ACC112 (cell line): Measurements from ENCODE around the gene SMAD1.

ENCODE experiments used
- H2AFZ ChIP-seq: fragments of 200-600 bp; sonication (generic); one replicate; pipeline ENCODE4 v1.6.0; 2017; ENCODE audit warnings: antibody characterized with exemption, low read length; ENCODE audit not compliant: unreplicated experiment
- H3K27ac ChIP-seq: fragments of 200-600 bp; sonication (generic); 2 replicates; pipeline ENCODE4 v1.5.1; 2014; ENCODE audit warnings: low read depth, mild to moderate bottlenecking, antibody characterized with exemption, low read length, moderate library complexity
- H3K27me3 ChIP-seq: fragments of 200-600 bp; sonication (generic); 2 replicates; pipeline ENCODE4 v1.6.1; 2014; ENCODE audit warnings: mild to moderate bottlenecking, antibody characterized with exemption, low read length, moderate library complexity, mixed read lengths; ENCODE audit not compliant: insufficient read depth
- H3K36me3 ChIP-seq: fragments of 200-600 bp; sonication (generic); 2 replicates; pipeline ENCODE4 v1.6.1; 2016; ENCODE audit warnings: mild to moderate bottlenecking, antibody characterized with exemption, low read length, moderate library complexity, mixed read lengths; ENCODE audit not compliant: insufficient read depth
- H3K4me1 ChIP-seq: fragments of 200-600 bp; sonication (generic); one replicate; pipeline ENCODE4 v1.6.1; 2016; ENCODE audit warnings: low read length, mixed read lengths; ENCODE audit not compliant: insufficient read depth, unreplicated experiment, control insufficient read depth
- H3K4me3 ChIP-seq: fragments of 200-600 bp; sonication (generic); 2 replicates; pipeline ENCODE4 v1.5.1; 2014; ENCODE audit warnings: mild to moderate bottlenecking, low read depth, low read length
- H3K79me2 ChIP-seq: fragments of 200-600 bp; sonication (generic); one replicate; pipeline ENCODE4 v1.6.0; 2016; ENCODE audit warnings: low read length; ENCODE audit not compliant: control insufficient read depth, unreplicated experiment, insufficient read depth

Gene SMAD1

DNA sequence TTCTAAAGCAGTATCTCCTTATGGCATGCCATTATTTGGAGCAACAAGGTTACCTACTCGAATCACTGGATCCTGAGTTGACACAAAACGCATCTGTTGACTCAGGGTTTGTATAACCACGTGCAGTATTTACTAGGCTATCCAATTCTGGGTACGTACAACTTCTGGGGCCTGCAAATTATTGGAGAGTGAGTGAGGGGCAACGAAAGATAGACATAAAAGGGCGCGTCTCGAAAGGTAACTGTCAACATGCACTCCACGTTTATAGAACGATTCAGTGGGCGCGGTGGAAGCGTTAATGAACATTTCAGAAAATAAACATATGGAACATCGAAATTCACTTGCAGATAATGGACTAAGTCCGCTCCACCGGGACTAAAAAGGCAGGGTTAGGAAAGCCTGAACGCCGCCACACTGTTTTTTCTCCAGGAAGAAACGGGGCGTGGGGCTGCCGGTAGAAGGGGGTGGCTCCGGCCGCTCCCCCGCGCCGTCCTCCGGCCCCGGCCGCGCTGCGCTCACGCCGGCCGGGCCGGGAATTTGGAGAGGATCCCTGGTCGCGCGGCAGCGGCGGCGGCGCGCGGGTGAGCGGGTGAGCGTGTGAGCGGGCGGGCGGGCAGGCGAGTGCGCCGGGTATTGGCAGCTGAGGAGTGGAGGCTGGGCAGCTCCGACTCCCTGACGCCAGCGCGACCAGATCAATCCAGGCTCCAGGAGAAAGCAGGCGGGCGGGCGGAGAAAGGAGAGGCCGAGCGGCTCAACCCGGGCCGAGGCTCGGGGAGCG, at the start of gene SMAD1:
Gene SMAD1 (plus strand): TSS at position 690 of the 778 bp plus-strand sequence. CDS start 32,761 bp downstream, outside the sequence.
- H3K27me3 ChIP-seq, result no peaks in the 10 kb centered on the region
- peak within 1 kb of the TSS; percentile 88 for H3K4me3 ChIP-seq
- peak within 1 kb of the TSS; percentile 82 for H2AFZ ChIP-seq
- peaks cover 18% of the 10 kb centered on the region for H3K79me2 ChIP-seq
- peak within 1 kb of the TSS; percentile 61 for H3K27ac ChIP-seq
- H3K4me1 ChIP-seq, result peaks cover 12% of the 10 kb centered on the region
- H3K36me3 ChIP-seq, result no peaks in the 10 kb centered on the region

DNA sequence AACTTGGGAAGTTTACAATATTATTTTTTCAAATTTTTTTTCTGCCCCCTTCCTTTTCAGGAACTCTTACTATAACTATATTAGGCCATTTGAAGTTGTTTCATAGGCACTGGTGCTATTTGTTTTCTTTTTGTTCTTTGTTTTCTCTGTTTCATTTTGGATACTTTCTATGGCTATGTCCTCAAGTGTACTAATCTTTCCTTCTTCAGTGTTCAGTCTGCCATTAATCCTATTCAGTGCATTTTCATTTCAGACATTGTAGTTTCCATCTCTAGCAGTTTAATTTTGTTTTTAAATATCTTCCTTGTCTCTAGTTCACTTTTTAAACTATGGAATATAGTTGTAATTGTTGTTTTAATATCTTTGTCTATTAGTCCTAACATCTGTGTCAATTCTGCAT, 48.0 kb upstream of the SMAD1 start:
- Histone ChIP-seq H3K4me3 (no peak overlapping the region), H3K79me2 (no peaks in the 10 kb centered on the region)

DNA sequence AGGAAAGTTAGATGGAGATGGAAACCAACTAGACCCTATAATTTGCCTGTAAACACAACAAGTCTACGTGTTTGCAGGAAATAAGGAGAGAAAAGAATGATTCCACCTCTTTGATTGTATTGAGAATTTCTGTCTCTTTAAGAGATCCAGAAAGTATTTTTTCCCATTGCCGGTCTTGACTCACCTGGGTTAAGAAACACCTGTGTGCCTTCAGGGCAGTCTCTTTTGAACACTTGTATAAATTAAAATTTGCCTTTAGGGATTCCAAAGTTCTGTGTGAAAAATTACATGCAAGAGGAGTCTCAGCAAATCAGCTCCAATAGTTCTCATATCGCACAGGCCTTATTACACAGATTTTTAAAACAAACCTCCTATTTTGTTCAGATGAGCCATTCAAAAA, 46.0 kb upstream of the SMAD1 start:
- Histone ChIP-seq H3K79me2 (no peaks in the 10 kb centered on the region), H3K4me3 (no peak overlapping the region), H3K4me1 (no peaks in the 10 kb centered on the region), H3K27me3 (peaks cover 52% of the 10 kb centered on the region), H2AFZ (no peak overlapping the region), H3K36me3 (no peaks in the 10 kb centered on the region), H3K27ac (no peak overlapping the region)

More for the DNA sequence above, 48.0 kb upstream of the SMAD1 start:
- Histone ChIP-seq H3K4me1 (no peaks in the 10 kb centered on the region), H3K36me3 (no peaks in the 10 kb centered on the region), H3K27ac (no peak overlapping the region), H2AFZ (no peak overlapping the region), H3K27me3 (peaks cover 60% of the 10 kb centered on the region)

DNA sequence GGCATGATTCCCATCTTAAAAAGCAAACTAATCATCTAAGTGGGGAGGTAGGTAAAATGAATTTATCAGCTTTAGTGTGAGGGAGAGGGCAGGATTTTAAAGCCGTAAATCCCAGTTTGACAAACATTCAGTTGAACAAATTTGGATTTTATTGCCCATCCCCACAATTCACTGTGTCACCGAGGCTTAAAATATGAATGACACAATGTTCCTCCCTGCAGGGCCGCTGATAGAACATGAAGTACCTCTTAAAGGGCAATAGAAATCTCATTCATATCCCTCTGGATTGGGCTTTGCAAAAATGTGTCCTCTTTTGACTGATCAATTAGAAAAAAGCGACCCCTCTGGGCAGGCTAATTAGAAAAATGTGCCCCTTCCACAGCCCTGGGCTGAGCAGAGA, 45.5 kb upstream of the SMAD1 start:
- Histone ChIP-seq H2AFZ (no peak overlapping the region), H3K4me1 (no peaks in the 10 kb centered on the region), H3K27me3 (peaks cover 48% of the 10 kb centered on the region)

DNA sequence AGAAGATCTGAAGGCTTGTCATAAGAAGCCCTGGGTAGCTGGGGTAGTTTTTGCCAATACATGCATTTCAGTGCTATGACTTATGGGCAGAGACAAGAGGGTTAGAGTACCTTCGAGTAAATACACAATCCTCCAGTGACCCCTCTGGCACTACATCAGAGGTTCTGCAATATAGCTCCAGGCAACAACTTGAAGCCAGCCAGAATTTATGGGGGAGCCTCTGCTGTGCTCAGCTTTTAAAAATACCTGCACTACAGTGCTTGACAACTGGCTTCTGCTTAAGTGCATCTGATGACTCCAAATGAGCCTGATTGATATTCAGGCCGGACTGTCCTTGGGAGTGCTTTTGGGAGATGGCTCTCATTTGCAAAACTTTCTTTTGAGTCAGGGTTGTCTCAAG, 44.9 kb upstream of the SMAD1 start:
- Histone ChIP-seq H3K36me3 (no peaks in the 10 kb centered on the region), H3K27ac (no peak overlapping the region), H3K27me3 (peaks cover 45% of the 10 kb centered on the region), H3K79me2 (no peaks in the 10 kb centered on the region), H3K4me1 (no peaks in the 10 kb centered on the region), H2AFZ (no peak overlapping the region), H3K4me3 (no peak overlapping the region)

More for the DNA sequence above, 45.5 kb upstream of the SMAD1 start:
- Histone ChIP-seq H3K79me2 (no peaks in the 10 kb centered on the region), H3K27ac (no peak overlapping the region), H3K36me3 (no peaks in the 10 kb centered on the region), H3K4me3 (no peak overlapping the region)

DNA sequence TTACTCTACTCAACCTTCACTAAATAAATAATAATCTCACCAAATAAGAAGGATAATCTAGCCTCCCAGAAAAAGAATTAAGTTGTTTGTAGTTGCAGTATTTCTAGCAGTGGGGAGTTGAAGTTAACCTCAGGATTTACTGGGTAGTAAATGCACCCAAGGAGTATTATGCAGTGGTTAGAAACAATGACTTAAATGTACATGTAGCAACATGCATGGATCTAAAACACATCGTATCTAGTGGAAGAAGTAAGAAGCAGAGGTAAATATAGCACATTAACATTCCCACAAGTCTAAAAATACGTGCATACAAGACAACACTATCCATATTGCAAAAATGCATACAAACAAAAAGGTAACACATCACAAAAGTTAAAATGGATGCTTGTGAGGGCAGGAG, 44.2 kb upstream of the SMAD1 start:
- peaks cover 39% of the 10 kb centered on the region for H3K27me3 ChIP-seq
- H3K36me3 ChIP-seq, result no peaks in the 10 kb centered on the region
- no peak overlapping the region for H3K27ac ChIP-seq
- H3K4me3 ChIP-seq, result no peak overlapping the region
- H3K4me1 ChIP-seq, result no peaks in the 10 kb centered on the region
- no peaks in the 10 kb centered on the region for H3K79me2 ChIP-seq
- H2AFZ ChIP-seq, result no peak overlapping the region

DNA sequence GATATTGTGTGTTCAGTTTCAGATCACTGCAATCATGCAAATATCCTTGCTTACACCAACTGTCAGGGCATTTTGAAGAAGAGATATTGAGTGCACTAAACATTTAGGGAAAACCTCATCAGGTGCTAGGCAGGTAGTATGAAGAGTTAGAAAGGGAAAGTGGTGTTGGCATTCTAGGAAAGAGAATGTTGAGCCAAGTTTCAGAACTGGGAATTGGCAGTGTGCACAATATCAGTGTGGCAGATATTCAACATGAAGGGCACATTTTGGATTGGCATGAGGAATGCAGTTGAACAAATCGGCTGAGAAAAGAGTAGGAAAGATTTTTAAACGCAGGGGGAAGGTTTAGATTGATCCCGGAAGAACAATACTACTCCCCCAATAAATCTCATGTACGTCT, 43.4 kb upstream of the SMAD1 start:
- no peaks in the 10 kb centered on the region for H3K79me2 ChIP-seq
- peaks cover 40% of the 10 kb centered on the region for H3K27me3 ChIP-seq
- no peak overlapping the region for H3K27ac ChIP-seq
- H2AFZ ChIP-seq, result no peak overlapping the region
- no peak overlapping the region for H3K4me3 ChIP-seq
- no peaks in the 10 kb centered on the region for H3K36me3 ChIP-seq
- H3K4me1 ChIP-seq, result no peaks in the 10 kb centered on the region

DNA sequence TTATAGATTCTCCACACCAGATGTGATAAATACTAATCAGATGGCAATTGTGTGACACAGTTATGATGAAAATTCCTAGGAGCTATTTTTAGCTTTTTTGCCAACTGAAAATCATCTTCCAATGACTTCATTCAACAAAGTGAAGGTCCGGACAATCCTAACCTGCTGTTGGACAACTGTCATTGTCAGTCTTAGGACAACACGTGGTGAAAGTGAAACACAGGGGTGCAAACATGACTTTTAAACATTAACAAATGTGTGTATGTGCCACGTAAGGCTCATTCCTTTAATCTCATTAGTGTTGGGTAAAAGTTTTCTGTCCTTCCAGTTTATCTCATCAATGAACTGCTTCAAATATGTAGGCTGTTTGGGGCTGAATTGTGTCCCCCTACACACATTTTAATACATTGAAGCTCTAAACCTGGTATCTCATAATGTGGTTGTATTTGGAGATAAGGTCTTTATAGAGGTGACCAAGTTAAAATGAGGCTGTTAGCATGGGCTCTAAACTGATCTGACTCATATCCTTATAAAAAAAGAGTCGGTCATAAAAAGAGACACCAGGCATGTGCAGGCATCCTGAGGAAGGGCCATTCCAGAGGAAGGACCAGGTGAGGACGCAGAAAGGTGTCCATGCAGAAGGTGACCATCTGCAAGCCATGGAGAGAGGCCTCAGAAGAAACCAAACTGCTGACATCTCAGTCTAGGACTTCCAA, 41.2 kb upstream of the SMAD1 start:
- H2AFZ ChIP-seq, result no peak overlapping the region

DNA sequence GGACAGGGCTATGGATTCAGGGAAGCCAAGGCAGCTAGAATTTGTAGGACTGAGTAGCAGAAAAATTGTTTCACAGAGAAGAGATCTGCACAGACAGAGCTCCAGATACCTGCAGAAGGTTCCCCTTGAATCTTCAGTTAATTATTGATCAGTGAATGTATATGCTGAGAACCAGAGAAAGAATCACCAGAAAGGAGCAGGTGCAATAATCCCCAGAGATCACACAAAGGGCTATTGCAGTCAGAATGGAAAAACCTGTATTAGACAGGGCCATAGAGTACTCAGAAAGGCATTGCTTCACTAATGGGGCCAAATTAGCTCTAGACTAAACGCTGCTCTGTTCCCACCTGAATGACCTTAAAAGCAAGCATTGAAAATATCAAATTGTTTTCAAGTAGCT, 35.5 kb upstream of the SMAD1 start:
- Histone ChIP-seq H2AFZ (no peak overlapping the region), H3K27me3 (peaks cover 40% of the 10 kb centered on the region), H3K36me3 (no peaks in the 10 kb centered on the region)

More for the DNA sequence above, 41.2 kb upstream of the SMAD1 start:
- Histone ChIP-seq H3K27me3 (peaks cover 61% of the 10 kb centered on the region), H3K79me2 (no peaks in the 10 kb centered on the region), H3K27ac (no peak overlapping the region), H3K4me3 (no peak overlapping the region), H3K36me3 (no peaks in the 10 kb centered on the region), H3K4me1 (no peaks in the 10 kb centered on the region)

DNA sequence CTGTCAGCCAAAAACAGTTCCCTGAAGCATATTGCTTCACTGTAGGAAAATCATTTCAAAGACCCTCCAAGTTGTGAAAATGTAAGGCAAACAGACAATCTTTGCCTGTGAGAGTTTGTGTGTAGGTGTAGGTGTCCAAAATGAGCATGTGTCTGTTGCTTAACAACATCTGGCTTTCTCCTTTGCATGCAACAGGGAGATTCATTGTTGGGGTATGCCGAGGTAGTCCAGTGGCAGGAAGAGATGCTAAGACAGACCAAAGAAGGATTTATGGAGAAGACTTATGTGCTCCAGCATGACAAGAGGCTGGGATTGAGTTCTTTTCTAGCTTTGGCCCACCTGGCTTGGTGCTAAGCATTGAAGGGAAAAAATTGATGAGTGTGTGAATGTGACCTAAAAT, 29.8 kb upstream of the SMAD1 start:
- no peaks in the 10 kb centered on the region for H3K79me2 ChIP-seq
- H2AFZ ChIP-seq, result no peak overlapping the region
- H3K4me3 ChIP-seq, result no peak overlapping the region
- peaks cover 45% of the 10 kb centered on the region for H3K27me3 ChIP-seq
- no peak overlapping the region for H3K27ac ChIP-seq
- H3K4me1 ChIP-seq, result no peaks in the 10 kb centered on the region
- H3K36me3 ChIP-seq, result no peaks in the 10 kb centered on the region

More for the DNA sequence above, 35.5 kb upstream of the SMAD1 start:
- Histone ChIP-seq H3K79me2 (no peaks in the 10 kb centered on the region), H3K4me1 (no peaks in the 10 kb centered on the region), H3K27ac (no peak overlapping the region), H3K4me3 (no peak overlapping the region)
